WI38 (cell line): ENCODE measurements around the gene MYLK.
"Not testable (repeated sequence)": the region's sequence is repeated elsewhere in the genome, so short reads cannot be mapped to it uniquely, and the experiment has no call there.

Experiments
- H3K4me3 ChIP-seq: 2 replicates; pipeline ENCODE4 v1.5.1; 2011; ENCODE audit warnings: low read depth, mild to moderate bottlenecking, control low read depth, low read length
- CTCF ChIP-seq: IDR thresholded peaks from 2 replicates; pipeline ENCODE4 v1.5.1; 2012; ENCODE audit warnings: low read depth, mild to moderate bottlenecking, control low read depth, low read length

Gene MYLK

GRCh38 chr3:123725652-123726400 lies 158.3 kb downstream of the MYLK start:
- H3K4me3 ChIP-seq, result no peak overlapping the region
- TF ChIP-seq CTCF, result peak; percentile 31; the same call in 1 of the 2 replicates

- no peak overlapping the region for H3K4me3 ChIP-seq
- TF ChIP-seq CTCF, result peak; percentile 33; the same call in 1 of the 2 replicates
Observed at GRCh38 chr3:123724306-123724705, 159.8 kb downstream of the MYLK start.

GRCh38 chr3:123723522-123724168 lies 160.5 kb downstream of the MYLK start:
- no peak overlapping the region for H3K4me3 ChIP-seq
- peak; percentile 80 for TF ChIP-seq CTCF

- H3K4me3 ChIP-seq, result no peak overlapping the region
- no peak for TF ChIP-seq CTCF
Observed at GRCh38 chr3:123723070-123723469, 161.1 kb downstream of the MYLK start.

- TF ChIP-seq CTCF, result no peak
- no peak overlapping the region for H3K4me3 ChIP-seq
Observed at GRCh38 chr3:123722456-123722855, 161.7 kb downstream of the MYLK start.

GRCh38 chr3:123722021-123722420 lies 162.1 kb downstream of the MYLK start:
- no peak overlapping the region for H3K4me3 ChIP-seq
- no peak for TF ChIP-seq CTCF

GRCh38 chr3:123721095-123721689 lies 162.9 kb downstream of the MYLK start:
- H3K4me3 ChIP-seq, result not testable (repeated sequence)
